Measurements from ENCODE around the gene ZNF57. TPM values are rescaled to one million over a fixed set of nuclear protein-coding genes. Genes with fewer than 3 reads are reported as not detected.
"Not testable (repeated sequence)": the region's sequence is repeated elsewhere in the genome, so short reads cannot be mapped to it uniquely, and the experiment has no call there.

ZNF57 gene
- polyA plus RNA-seq, 1 donor from 2014 or later: 2.9 TPM

DNA sequence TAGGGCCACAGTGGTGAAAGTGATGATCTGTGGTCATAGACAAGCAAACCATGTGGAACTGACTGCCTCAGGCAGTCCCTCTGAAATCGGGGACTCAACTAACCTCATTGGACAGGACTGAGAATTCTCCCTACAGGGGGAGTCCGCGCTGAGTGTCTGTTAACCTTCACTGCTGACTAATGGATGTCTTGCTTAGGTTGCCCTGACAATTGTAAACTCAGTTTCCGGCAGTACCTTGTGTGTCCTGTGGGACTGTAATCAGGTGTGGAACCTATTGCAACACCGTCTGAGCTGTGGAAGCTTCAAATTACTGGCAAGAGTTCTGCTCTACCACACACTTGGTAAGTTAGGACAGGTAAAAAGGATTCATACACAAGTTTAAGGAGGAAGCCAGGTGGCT, 22.3 kb downstream of the ZNF57 start:
- H3K9me3 Mint-ChIP-seq: peaks cover 0 to 3% (median 2%) of the 10 kb centered on the region in 3 donors
- H3K4me3 Mint-ChIP-seq: no peak overlapping the region
- no peak overlapping the region for H3K27ac Mint-ChIP-seq
- no peaks in the 10 kb centered on the region for H3K27me3 Mint-ChIP-seq
- no peaks in the 10 kb centered on the region for H3K4me1 Mint-ChIP-seq
- H3K36me3 Mint-ChIP-seq: peaks cover 3% of the 10 kb centered on the region

DNA sequence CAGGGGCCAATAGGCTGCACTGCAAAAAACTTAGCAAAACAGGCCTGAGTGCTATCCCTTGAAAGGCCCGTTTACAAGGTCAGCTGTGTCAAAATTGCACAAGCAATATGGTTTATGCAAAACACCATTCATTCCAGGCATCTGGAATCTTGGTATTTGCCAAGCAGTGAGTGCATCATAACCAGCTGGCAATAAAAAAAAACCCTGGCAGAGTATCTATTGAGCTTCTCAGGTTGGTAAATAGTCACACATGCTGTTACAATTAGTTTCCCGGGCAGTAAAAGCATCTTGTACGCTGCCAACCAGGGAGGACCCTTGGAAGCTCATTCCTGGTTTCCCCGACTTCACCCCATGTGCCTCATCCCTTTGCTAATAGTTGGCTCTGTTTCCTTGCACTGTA, 22.8 kb downstream of the ZNF57 start:
- no peaks in the 10 kb centered on the region for H3K9me3 Mint-ChIP-seq
- no peak overlapping the region for H3K27ac Mint-ChIP-seq
- peaks cover 2% of the 10 kb centered on the region for H3K36me3 Mint-ChIP-seq
- no peak overlapping the region for H3K4me3 Mint-ChIP-seq
- H3K27me3 Mint-ChIP-seq: no peaks in the 10 kb centered on the region
- no peaks in the 10 kb centered on the region for H3K4me1 Mint-ChIP-seq

DNA sequence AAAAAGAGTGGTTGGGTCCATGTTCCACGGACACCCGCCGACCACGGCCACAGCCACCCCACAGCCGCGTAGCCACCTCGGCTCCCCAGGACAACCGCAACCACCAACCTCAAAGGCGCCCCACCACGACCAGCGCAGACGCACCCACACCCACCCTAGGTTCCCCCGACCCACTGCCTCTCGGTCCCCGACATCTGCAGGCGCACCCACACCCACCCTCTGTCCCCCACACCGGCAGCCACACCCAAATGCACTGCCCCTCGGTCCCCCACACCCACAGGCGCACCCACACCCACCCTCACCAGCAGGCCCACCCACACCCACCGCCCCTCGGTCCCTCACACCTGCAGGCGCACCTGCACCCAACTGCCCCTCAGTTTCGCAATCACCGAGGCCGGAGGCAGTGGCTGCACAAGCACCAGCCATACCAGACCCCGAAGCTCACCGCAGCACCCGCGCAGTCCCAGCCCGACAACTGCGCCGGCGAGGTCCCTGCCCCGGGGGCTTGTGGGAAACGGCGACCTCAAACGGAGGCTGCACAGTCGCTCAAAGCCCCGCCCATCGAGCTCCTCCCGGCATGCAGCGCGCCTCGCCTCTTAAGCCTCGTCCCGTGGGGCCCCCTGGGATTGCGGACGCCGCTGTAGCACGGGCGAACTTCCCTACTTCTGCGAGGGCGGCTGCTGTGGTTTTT, 25.8 kb downstream of the ZNF57 start:
- H3K36me3 Mint-ChIP-seq: peaks cover 6% of the 10 kb centered on the region
- H3K27ac Mint-ChIP-seq: peak overlapping the region in 1 of 3 donors; percentile 90
- H3K4me1 Mint-ChIP-seq: peaks cover 0 to 2% (median 1%) of the 10 kb centered on the region in 3 donors
- H3K27me3 Mint-ChIP-seq: no peaks in the 10 kb centered on the region
- H3K4me3 Mint-ChIP-seq: no peak overlapping the region
- H3K9me3 Mint-ChIP-seq: peaks cover 4 to 8% (median 7%) of the 10 kb centered on the region in 3 donors

DNA sequence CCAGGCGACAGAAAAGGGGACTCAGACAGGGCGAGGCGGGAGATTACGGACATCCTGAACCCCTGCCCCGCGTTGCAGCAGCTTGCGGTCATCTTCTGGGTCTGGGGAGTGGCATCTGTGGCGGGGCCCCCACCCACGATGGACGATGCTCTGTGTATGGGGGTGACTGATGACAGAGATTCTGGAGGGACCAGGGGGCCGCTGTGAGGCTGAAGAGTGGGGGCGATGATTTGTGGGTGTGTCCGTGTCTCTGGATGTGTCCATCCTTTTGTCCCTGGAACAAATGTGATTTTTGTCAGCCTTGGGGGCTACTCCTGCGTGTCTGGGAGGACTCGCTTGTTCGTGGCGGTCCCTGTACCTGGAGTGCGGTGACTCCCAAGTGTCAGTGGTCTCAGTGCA, 26.3 kb downstream of the ZNF57 start:
- H3K27ac Mint-ChIP-seq: no peak overlapping the region
- peaks cover 8% of the 10 kb centered on the region for H3K36me3 Mint-ChIP-seq
- H3K4me1 Mint-ChIP-seq: peaks cover 0 to 2% (median 1%) of the 10 kb centered on the region in 3 donors
- H3K9me3 Mint-ChIP-seq: peaks cover 5 to 10% (median 9%) of the 10 kb centered on the region in 3 donors
- H3K4me3 Mint-ChIP-seq: no peak overlapping the region
- H3K27me3 Mint-ChIP-seq: no peaks in the 10 kb centered on the region

DNA sequence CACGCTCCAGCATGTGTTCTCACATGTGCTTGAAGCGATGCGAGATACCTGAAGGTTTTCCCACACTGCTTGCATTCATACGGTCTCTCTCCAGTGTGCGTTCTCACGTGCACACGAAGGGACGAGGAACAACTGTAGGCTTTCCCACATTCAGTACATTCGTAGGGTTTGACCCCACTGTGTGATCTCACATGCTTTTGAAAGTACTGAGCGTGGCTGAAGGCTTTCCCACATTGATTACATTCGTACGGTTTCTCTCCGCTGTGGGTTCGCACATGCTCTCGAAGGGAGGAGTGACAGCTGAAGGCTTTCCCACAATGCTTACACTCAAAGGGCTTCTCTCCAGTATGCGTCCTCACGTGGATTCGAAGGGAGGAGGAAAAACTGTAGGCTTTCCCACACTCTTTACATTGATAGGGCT, 32.8 kb downstream of the ZNF57 start:
- Mint-ChIP-seq H3K27me3 (no peaks in the 10 kb centered on the region), H3K4me3 (no peak overlapping the region), H3K9me3 (peaks cover 19 to 20% (median 19%) of the 10 kb centered on the region in 3 donors), H3K36me3 (peaks cover 20% of the 10 kb centered on the region), H3K27ac (no peak overlapping the region), H3K4me1 (peaks cover 0 to 2% (median 1%) of the 10 kb centered on the region in 3 donors)

DNA sequence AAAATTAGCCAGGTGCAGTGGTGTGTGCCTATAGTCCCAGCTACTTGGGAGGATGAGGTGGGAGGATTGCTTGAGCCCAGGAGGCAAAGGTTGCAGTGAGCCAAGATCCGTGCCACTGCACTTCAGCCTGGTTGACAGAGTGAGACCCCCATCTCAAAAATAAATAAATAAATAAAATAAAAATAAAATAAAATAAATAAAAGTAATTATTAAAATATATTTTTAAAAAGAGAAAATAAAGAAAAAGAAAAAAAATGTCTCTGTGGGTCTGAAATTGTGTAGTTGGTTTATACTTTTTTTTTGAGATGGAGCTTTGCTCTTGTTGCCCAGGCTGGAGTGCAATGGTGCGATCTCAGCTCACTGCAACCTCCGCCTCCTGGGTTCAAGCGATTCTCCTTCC, 35.1 kb downstream of the ZNF57 start:
- Mint-ChIP-seq H3K36me3 (peaks cover 19% of the 10 kb centered on the region), H3K9me3 (peaks cover 15 to 19% (median 16%) of the 10 kb centered on the region in 3 donors)

DNA sequence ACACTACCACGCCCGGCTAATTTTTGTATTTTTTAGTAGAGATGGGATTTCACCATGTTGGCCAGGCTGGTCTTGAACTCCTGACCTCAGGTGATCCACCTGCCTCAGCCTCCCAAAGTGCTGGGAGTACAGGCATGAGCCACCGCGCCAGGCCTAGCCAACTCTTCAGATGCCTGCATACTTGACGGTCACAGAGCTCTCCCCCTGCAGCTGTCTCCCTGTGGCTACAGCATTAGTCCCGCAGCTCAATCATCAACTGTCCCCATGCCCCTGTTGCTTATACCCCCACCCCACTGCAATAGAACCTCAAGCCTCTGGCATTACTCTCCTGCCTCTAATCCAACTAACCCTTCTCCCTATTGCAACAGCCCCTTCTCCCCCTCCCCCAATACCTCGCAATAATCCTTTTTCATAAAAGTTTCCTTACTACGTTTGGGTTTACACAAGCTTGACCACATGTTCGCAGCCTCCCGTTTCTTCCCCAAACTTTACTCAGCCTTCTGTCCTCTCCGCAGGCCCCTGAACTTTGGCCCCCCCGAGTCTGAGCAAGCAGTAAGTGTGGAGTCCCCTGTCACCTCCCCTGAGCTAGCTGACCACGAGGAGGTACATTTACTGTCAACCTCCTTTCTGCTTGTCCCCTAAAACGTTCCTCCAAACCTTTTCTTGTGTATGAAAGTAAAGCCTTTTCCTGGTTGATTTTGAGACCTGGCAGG, 42.4 kb downstream of the ZNF57 start:
- Mint-ChIP-seq H3K27ac (peak overlapping the region in 1 of 3 donors; percentile 75), H3K9me3 (no peaks in the 10 kb centered on the region), H3K36me3 (peaks cover 4% of the 10 kb centered on the region), H3K4me3 (peak overlapping the region; percentile 17 to 79 (median 56)), H3K27me3 (no peaks in the 10 kb centered on the region), H3K4me1 (peaks cover 0 to 8% (median 7%) of the 10 kb centered on the region in 3 donors)

More for the DNA sequence above, 35.1 kb downstream of the ZNF57 start:
- H3K4me1 Mint-ChIP-seq, H3K27me3 Mint-ChIP-seq, H3K27ac Mint-ChIP-seq: not testable (repeated sequence)
- H3K4me3 Mint-ChIP-seq: peak overlapping the region in 2 of 4 donors; percentile 22 to 23

DNA sequence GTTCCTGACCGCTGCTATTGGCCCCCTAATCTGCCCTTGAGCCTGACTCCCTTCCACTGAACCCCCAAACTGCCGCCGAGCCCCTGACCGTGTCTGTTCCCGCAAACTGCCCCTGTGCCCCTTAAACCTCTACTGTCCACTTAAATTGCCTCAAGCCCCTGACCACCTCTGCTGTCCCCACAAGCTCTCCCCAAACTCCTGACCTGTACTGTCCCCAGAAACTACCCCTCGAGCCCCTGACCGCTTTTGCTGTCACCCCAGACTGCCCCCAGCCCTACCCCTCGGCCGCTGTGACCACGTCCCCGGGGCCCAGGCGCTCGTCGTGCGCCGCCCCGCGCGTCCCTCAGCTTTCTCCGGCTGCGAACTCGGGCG, 43.7 kb downstream of the ZNF57 start:
- Mint-ChIP-seq H3K4me3 (peak overlapping the region; percentile 86 to 99 (median 97)), H3K9me3 (no peaks in the 10 kb centered on the region), H3K4me1 (peaks cover 7 to 13% (median 10%) of the 10 kb centered on the region in 3 donors), H3K27ac (no peak overlapping the region), H3K36me3 (peaks cover 2% of the 10 kb centered on the region), H3K27me3 (no peaks in the 10 kb centered on the region)

DNA sequence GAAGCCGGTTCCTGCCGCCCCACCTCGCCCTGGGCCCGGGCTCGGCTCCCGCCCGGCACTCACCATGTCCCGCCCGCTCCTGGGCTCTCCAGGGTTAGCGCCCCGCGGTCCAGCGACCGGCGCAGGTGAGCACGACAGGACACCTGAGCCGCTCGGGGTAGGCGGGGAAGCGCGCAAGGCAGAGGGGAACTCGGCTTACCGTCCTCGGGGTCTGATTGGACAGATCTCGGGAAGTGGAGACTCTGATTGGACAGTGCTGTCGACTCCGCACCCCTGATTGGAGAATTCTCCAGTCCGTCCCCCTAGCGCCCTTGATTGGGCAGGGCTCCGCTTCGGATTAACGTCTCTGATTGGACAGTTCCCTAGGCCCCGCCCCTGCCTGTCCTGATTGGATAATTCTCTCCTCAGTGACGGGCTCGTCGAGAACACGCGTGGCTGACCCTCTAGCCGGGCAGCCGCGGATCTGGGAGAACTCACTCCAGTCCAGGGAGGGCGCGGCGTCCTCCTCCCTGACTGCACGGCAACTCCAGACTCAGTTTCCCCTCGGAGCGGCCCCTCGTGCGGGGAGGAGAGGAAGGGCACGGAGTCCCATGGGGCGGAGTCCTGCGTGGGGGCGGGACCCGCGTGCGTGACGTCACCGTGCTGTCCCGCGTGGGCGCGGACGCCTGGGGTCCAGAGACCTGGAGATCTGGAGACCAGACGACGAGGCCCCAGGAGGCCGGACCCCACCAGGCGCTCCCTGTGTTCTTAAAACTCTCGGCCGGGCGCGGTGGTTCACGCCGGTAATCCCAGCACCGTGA, 44.2 kb downstream of the ZNF57 start, which contains the start of gene ZNF77:
TSS of gene ZNF77 (minus strand) at position 197 of the 800 bp plus-strand sequence. CDS start at position 66, 131 bp downstream.
- Mint-ChIP-seq H3K27ac (peak within 1 kb of the TSS; percentile 85 to 98 (median 95)), H3K36me3 (peaks cover 2% of the 10 kb centered on the region), H3K27me3 (no peaks in the 10 kb centered on the region), H3K4me3 (peak within 1 kb of the TSS; percentile 86 to 99 (median 97)), H3K4me1 (peaks cover 13 to 18% (median 13%) of the 10 kb centered on the region in 3 donors), H3K9me3 (no peaks in the 10 kb centered on the region)

DNA sequence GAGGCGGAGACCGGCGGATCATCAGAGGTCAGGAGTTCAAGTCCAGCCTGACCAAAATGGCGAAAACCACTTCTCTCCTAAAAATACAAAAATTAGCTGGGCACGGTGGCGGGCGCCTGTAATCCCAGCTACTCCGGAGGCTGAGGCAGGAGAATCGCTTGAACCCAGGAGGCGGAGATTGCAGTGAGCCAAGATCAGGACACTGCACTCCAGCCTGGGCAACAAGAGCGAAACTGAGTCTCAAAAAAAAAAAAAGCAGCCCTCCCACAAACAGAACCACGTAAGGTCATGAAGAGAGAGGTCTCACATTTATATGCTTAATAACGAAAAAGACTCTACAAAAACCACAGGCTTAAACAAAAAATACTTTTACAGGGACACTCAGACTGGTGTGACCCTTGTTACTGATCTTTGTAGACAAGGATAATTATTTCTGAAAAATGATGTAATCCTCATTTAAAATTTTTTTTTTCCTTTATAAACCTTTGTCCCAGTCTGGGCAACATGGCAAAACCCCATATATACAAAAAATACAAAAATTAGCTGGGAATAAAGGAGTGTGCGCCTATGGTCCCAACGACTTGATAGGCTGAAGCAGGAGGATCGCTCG, 45.0 kb downstream of the ZNF57 start:
- Mint-ChIP-seq H3K36me3 (peaks cover 2% of the 10 kb centered on the region), H3K4me1 (peaks cover 17 to 18% (median 18%) of the 10 kb centered on the region in 3 donors), H3K9me3 (no peaks in the 10 kb centered on the region), H3K27ac (peak overlapping the region in 2 of 3 donors; percentile 85 to 98), H3K4me3 (peak overlapping the region; percentile 86 to 99 (median 97)), H3K27me3 (no peaks in the 10 kb centered on the region)

DNA sequence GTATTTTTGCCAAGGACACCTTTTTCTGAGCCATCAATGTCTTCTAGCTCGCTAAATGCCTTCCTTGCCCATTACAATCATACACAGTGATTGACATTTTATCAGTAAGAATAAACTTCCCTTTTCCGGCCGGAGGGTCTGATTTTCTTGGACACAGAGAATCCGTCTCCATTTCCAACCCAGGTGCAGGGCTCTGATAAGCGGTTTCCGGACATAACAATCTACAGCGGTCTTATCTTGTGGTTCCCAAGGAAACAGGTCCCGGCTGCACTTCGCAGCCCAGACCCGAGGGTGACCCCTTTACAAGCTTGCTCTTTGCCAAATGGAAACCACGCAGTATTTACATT, 49.2 kb downstream of the ZNF57 start:
- no peaks in the 10 kb centered on the region for H3K9me3 Mint-ChIP-seq
- H3K4me1 Mint-ChIP-seq: peaks cover 13 to 22% (median 15%) of the 10 kb centered on the region in 3 donors

DNA sequence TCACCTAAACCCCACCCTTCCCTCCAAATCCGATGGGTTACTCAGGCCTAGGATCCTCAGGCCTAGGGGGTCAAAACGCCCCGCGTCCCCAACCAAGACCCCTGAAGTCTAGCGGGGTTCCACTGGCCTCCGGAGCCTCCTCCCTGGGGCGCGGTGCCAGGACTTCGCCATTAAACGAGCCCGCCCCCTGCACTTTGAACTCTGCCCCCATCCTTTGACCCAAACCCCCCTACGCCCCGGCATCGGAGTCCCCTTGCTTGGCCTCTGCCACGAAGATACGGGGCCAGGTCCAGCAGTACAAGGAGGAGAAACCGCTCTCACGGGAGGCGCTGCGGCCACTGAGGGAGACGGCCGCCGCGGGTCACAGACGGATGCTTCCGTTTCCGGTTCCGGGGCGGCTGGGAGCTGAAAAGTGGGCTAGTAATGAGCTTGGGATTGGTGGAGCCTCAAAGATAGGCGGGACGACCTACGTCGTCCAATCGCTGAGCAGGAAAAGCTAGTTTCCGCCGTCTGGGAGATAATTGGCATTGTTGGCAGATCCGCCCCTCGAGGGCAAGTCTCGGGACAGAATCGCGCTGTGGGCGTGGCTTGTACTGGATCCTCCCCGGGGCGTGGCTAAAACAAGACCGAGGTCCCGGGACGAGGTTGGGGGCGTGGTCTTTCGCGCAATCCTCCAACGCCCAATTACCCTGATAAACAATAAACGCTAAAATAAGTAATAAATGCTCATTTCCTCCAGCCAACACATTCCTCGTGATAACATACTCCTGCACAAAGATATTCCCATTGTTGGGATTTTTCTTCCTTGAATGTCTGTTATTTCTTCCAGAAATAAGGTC, 49.8 kb downstream of the ZNF57 start:
- Mint-ChIP-seq H3K4me1 (peaks cover 11 to 22% (median 13%) of the 10 kb centered on the region in 3 donors), H3K27me3 (no peaks in the 10 kb centered on the region), H3K4me3 (peak overlapping the region; percentile 88 to 99 (median 98)), H3K9me3 (no peaks in the 10 kb centered on the region), H3K36me3 (peaks cover 2% of the 10 kb centered on the region), H3K27ac (peak overlapping the region; percentile 89 to 99 (median 99))

More for the DNA sequence above, 49.2 kb downstream of the ZNF57 start:
- Mint-ChIP-seq H3K36me3 (peaks cover 2% of the 10 kb centered on the region), H3K4me3 (peak overlapping the region; percentile 88 to 99 (median 98)), H3K27ac (peak overlapping the region; percentile 89 to 99 (median 99)), H3K27me3 (no peaks in the 10 kb centered on the region)

DNA sequence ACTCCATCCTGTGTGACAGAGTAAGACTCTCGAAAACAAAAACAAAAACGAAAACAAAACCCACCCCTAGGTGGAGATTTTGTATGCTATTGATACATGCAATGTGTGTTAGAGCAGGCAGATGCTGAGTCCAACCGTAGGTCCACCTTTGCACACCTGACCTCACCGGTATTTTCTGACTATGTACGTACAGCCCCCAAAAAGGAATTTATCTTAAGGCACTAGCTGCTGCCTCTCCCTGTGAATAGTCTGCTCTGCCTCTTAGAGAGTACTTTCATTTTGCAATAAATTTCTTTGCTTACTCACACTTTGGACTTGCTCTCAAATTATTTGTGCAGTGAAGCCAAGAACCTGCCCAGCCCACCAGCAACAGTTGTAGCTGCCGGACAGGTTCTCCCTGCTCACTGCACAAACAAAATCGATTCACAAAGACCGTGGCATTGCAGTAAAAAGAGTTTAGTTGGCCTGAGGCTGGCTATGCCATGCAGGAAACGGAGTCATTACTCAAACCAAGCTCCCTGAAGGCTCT, 52.3 kb downstream of the ZNF57 start:
- Mint-ChIP-seq H3K36me3 (no peaks in the 10 kb centered on the region), H3K9me3 (no peaks in the 10 kb centered on the region), H3K4me3 (peak overlapping the region in 1 of 4 donors; percentile 17), H3K27me3 (no peaks in the 10 kb centered on the region), H3K27ac (peak overlapping the region in 1 of 3 donors; percentile 19), H3K4me1 (peaks cover 12 to 27% (median 12%) of the 10 kb centered on the region in 3 donors)
